Panc1 (cell line): ENCODE measurements around the gene TRAF5. TPM values are rescaled to one million over a fixed set of nuclear protein-coding genes. Genes with fewer than 3 reads are reported as not detected.

Source experiments
- ATAC-seq: fragments of 200-7000 bp; cut with Tn5 transposase; 2 replicates; pipeline ENCODE4 v1.9.1; 2020; ENCODE audit warnings: mild to moderate bottlenecking, moderate library complexity
- BruUV-seq: library from RNA; stranded (reverse); fragments of 400-500 nt; replicated peaks from 2 replicates; lab custom pipeline; 2021; lab: Mats Ljungman, UMichigan
- CTCF ChIA-PET: fragments of 300-600 bp; sonication (Branson Sonifier 250); formaldehyde crosslinking; loops from one replicate; lab custom pipeline; 2022; ENCODE audit warnings: antibody characterized with exemption; lab: Charles Lee
- POLR2A ChIA-PET: fragments of 300-600 bp; sonication (Branson Sonifier 250); formaldehyde crosslinking; loops from one replicate; lab custom pipeline; 2022; ENCODE audit warnings: antibody characterized with exemption; lab: Charles Lee
- DNase-seq: peaks from one replicate; pipeline ENCODE4 v3.0.0-alpha.2; 2010; ENCODE audit warnings: low read depth, low spot score
- H3K27ac ChIP-seq: 2 replicates; pipeline ENCODE4 v1.5.1; 2011; ENCODE audit warnings: mild to moderate bottlenecking, low read length, inconsistent platforms
- H3K27me3 ChIP-seq: fragments of 200-500 bp; sonication (Bioruptor generic); 2 replicates; pipeline ENCODE4 v1.6.0; 2014; ENCODE audit warnings: low read length, inconsistent platforms; ENCODE audit not compliant: control insufficient read depth, insufficient read depth
- H3K36me3 ChIP-seq: fragments of 200-500 bp; sonication (Bioruptor generic); 2 replicates; pipeline ENCODE4 v1.5.1; 2014; ENCODE audit warnings: inconsistent platforms, mild to moderate bottlenecking, low read length, moderate library complexity; ENCODE audit not compliant: control insufficient read depth, insufficient read depth
- H3K4me1 ChIP-seq: 2 replicates; pipeline ENCODE4 v1.5.1; 2011; ENCODE audit warnings: inconsistent platforms, mild to moderate bottlenecking, low read length, moderate library complexity; ENCODE audit not compliant: control insufficient read depth, insufficient read depth
- H3K4me3 ChIP-seq, 2 experiments: 2 replicates each; pipeline ENCODE4 v1.5.1; 2011 to 2012; ENCODE audit warnings: low read depth in 2 of 2, low read length in 2 of 2, mild to moderate bottlenecking in 2 of 2, inconsistent platforms in 1 of 2, moderate library complexity in 1 of 2
- H3K9me3 ChIP-seq: fragments of 200-500 bp; sonication (Bioruptor generic); 2 replicates; pipeline ENCODE4 v1.5.1; 2014; ENCODE audit warnings: low read depth, mild to moderate bottlenecking, inconsistent platforms, low read length, moderate library complexity; ENCODE audit not compliant: control insufficient read depth, insufficient read depth
- POLR2AphosphoS5 ChIP-seq: IDR thresholded peaks from 2 replicates; pipeline ENCODE4 v1.6.1; 2012; ENCODE audit warnings: mild to moderate bottlenecking, low read depth, low read length, moderate library complexity
- REST ChIP-seq, 2 experiments: IDR thresholded peaks; 2 replicates each; pipeline ENCODE4 v1.6.1; 2011 to 2012; ENCODE audit warnings: low read depth in 2 of 2, control low read depth in 1 of 2, low read length in 1 of 2, mild to moderate bottlenecking in 1 of 2, moderate library complexity in 1 of 2; ENCODE audit not compliant: insufficient read depth in 1 of 2
- SIN3A ChIP-seq: IDR thresholded peaks from 2 replicates; pipeline ENCODE4 v1.6.1; 2012; ENCODE audit warnings: low read depth, mild to moderate bottlenecking, low read length, moderate library complexity, borderline replicate concordance; ENCODE audit not compliant: insufficient read depth
- TCF7L2 ChIP-seq: IDR thresholded peaks from 2 replicates; pipeline ENCODE4 v1.6.1; 2011; ENCODE audit warnings: mild to moderate bottlenecking, low read depth, low read length, inconsistent platforms
- in situ Hi-C: cut with HindIII; loops from 2 replicates; pipeline ENCODE4 v1.10.0; 2016; ENCODE audit warnings: low sequenced_read_pairs, low pct_unique_long_range_greater_than_20kb
- intact Hi-C: fragments of 100-400 bp; cut with micrococcal nuclease; formaldehyde crosslinking; loops from one replicate; pipeline ENCODE4 v1.10.0; 2022; ENCODE audit not compliant: unreplicated experiment
- total RNA-seq: library from RNA; stranded (reverse); gene quantifications from one replicate; pipeline ENCODE4 v1.2.1, GENCODE V29; 2021; ENCODE audit not compliant: unreplicated experiment
- TF ChIP-seq, protein P1 (sequence below): fragments of 450-650 bp; IDR thresholded peaks from 2 replicates; pipeline ENCODE4 v1.5.1; 2017; ENCODE audit warnings: mild to moderate bottlenecking

The TRAF5 gene
- total RNA-seq, 1 experiment from 2014 or later, result 10.5 TPM

GRCh38 chr1:211309617-211310016 is 17.0 kb upstream of the TRAF5 start:
- Histone ChIP-seq H3K4me3 (no peak overlapping the region), H3K9me3 (no peaks in the 10 kb centered on the region), H3K27me3 (no peaks in the 10 kb centered on the region), H3K36me3 (peaks cover 34% of the 10 kb centered on the region), H3K4me1 (no peaks in the 10 kb centered on the region), H3K27ac (no peak overlapping the region)
- intact Hi-C loops (no loop called here), in situ Hi-C loops (no loop called here)
- no peak for ATAC-seq
- BruUV-seq, result no TSS peak
- DNase-seq, result no peak
- POLR2A ChIA-PET, result no interaction called here
- CTCF ChIA-PET, result no interaction called here
- TF ChIP-seq, protein P1, sequence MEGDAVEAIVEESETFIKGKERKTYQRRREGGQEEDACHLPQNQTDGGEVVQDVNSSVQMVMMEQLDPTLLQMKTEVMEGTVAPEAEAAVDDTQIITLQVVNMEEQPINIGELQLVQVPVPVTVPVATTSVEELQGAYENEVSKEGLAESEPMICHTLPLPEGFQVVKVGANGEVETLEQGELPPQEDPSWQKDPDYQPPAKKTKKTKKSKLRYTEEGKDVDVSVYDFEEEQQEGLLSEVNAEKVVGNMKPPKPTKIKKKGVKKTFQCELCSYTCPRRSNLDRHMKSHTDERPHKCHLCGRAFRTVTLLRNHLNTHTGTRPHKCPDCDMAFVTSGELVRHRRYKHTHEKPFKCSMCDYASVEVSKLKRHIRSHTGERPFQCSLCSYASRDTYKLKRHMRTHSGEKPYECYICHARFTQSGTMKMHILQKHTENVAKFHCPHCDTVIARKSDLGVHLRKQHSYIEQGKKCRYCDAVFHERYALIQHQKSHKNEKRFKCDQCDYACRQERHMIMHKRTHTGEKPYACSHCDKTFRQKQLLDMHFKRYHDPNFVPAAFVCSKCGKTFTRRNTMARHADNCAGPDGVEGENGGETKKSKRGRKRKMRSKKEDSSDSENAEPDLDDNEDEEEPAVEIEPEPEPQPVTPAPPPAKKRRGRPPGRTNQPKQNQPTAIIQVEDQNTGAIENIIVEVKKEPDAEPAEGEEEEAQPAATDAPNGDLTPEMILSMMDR, result no peak
- no peak for TF ChIP-seq REST (IDR thresholded peaks at IDR 0.05; ENCODE audit: insufficient read depth in 1 of 2, low read depth in 2 of 2, low read length in 1 of 2)
- TF ChIP-seq POLR2AphosphoS5, result no peak
- no peak for TF ChIP-seq SIN3A
- no peak for TF ChIP-seq TCF7L2

- in situ Hi-C loops (no loop called here), intact Hi-C loops (no loop called here)
- CTCF ChIA-PET, result no interaction called here
- Histone ChIP-seq H3K9me3 (no peaks in the 10 kb centered on the region), H3K36me3 (peaks cover 23% of the 10 kb centered on the region), H3K4me3 (no peak overlapping the region), H3K27ac (no peak overlapping the region), H3K27me3 (no peaks in the 10 kb centered on the region), H3K4me1 (no peaks in the 10 kb centered on the region)
- POLR2A ChIA-PET, result no interaction called here
- ATAC-seq (no peak), DNase-seq (no peak)
- BruUV-seq, result no TSS peak
- TF ChIP-seq POLR2AphosphoS5 (no peak), TCF7L2 (no peak), REST (IDR thresholded peaks at IDR 0.05; ENCODE audit: insufficient read depth in 1 of 2, low read depth in 2 of 2, low read length in 1 of 2) (no peak), SIN3A (no peak)
- TF ChIP-seq, protein P1, result no peak
Observed at GRCh38 chr1:211313392-211313791, 13.2 kb upstream of the TRAF5 start.
